ENCODE results near the gene C1orf105.
"Not testable (repeated sequence)": the region's sequence is repeated elsewhere in the genome, so short reads cannot be mapped to it uniquely, and the experiment has no call there.

C1orf105 gene

GRCh38 chr1:172427191-172427590 is 6.7 kb downstream of the C1orf105 start:
- H3K27ac ChIP-seq: no peak overlapping the region
- no peak for TF ChIP-seq ZFX (IDR thresholded peaks at IDR 0.05; ENCODE audit: borderline replicate concordance)
- TF ChIP-seq CTCF (IDR thresholded peaks at IDR 0.05): no peak

GRCh38 chr1:172429331-172430127 is 9.0 kb downstream of the C1orf105 start:
- TF ChIP-seq ZFX (IDR thresholded peaks at IDR 0.05; ENCODE audit: borderline replicate concordance) (no peak), CTCF (IDR thresholded peaks at IDR 0.05) (peak; percentile 99)
- H3K27ac ChIP-seq: no peak overlapping the region

GRCh38 chr1:172430128-172430454 is 9.6 kb downstream of the C1orf105 start:
- TF ChIP-seq CTCF (IDR thresholded peaks at IDR 0.05) (no peak), ZFX (IDR thresholded peaks at IDR 0.05; ENCODE audit: borderline replicate concordance) (no peak)

GRCh38 chr1:172431204-172431603 is 10.7 kb downstream of the C1orf105 start:
- no peak for TF ChIP-seq CTCF (IDR thresholded peaks at IDR 0.05)
- TF ChIP-seq ZFX (IDR thresholded peaks at IDR 0.05; ENCODE audit: borderline replicate concordance): no peak
- peak overlapping the region; percentile 21; the same call in 1 of the 2 replicates for H3K27ac ChIP-seq

More at GRCh38 chr1:172430128-172430454, 9.6 kb downstream of the C1orf105 start:
- H3K27ac ChIP-seq: no peak overlapping the region

GRCh38 chr1:172431721-172432192 is 11.3 kb downstream of the C1orf105 start:
- peak overlapping the region; percentile 21 for H3K27ac ChIP-seq
- no peak for TF ChIP-seq ZFX (IDR thresholded peaks at IDR 0.05; ENCODE audit: borderline replicate concordance)
- TF ChIP-seq CTCF (IDR thresholded peaks at IDR 0.05): no peak

- not testable (repeated sequence) for H3K27ac ChIP-seq
Measured at GRCh38 chr1:172437183-172437582, 16.7 kb downstream of the C1orf105 start.

- TF ChIP-seq CTCF (IDR thresholded peaks at IDR 0.05) (no peak), ZFX (IDR thresholded peaks at IDR 0.05; ENCODE audit: borderline replicate concordance) (no peak)
- no peak overlapping the region for H3K27ac ChIP-seq
Measured at GRCh38 chr1:172442404-172442803, 21.9 kb downstream of the C1orf105 start.
